HepG2 (cell line): ENCODE measurements around the gene AP5Z1.

ENCODE experiments used
- CTCF ChIP-seq: sonication (generic); formaldehyde crosslinking; IDR thresholded peaks from 2 replicates; pipeline ENCODE4 v1.5.0; 2020; ENCODE audit warnings: mild to moderate bottlenecking, missing genetic modification reagents, moderate library complexity
- EP300 ChIP-seq, 3 experiments: sonication (generic) in 1 of 3; formaldehyde crosslinking in 1 of 3; IDR thresholded peaks; 2 replicates each; pipeline versions ENCODE4 v1.5.1 to v1.6.1; 2011 to 2020; ENCODE audit warnings: low read depth in 2 of 3, low read length in 2 of 3, borderline replicate concordance in 1 of 3, improper control_type of control experiment in 1 of 3, mild to moderate bottlenecking in 1 of 3, missing genetic modification reagents in 1 of 3, moderate library complexity in 1 of 3
- ETV6 ChIP-seq: sonication (generic); formaldehyde crosslinking; conservative IDR thresholded peaks from 2 replicates; pipeline ENCODE4 v1.4.0; 2020; ENCODE audit warnings: missing genetic modification reagents
- TCF12 ChIP-seq, 2 experiments: fragments of 450-650 bp in 1 of 2; sonication (generic) in 1 of 2; formaldehyde crosslinking in 1 of 2; IDR thresholded peaks; 2 replicates each; pipeline versions ENCODE4 v1.6.1 to v1.8.0; 2017 to 2022; ENCODE audit warnings: antibody characterized with exemption in 1 of 2, mild to moderate bottlenecking in 1 of 2, missing genetic modification reagents in 1 of 2, moderate library complexity in 1 of 2

DNA sequence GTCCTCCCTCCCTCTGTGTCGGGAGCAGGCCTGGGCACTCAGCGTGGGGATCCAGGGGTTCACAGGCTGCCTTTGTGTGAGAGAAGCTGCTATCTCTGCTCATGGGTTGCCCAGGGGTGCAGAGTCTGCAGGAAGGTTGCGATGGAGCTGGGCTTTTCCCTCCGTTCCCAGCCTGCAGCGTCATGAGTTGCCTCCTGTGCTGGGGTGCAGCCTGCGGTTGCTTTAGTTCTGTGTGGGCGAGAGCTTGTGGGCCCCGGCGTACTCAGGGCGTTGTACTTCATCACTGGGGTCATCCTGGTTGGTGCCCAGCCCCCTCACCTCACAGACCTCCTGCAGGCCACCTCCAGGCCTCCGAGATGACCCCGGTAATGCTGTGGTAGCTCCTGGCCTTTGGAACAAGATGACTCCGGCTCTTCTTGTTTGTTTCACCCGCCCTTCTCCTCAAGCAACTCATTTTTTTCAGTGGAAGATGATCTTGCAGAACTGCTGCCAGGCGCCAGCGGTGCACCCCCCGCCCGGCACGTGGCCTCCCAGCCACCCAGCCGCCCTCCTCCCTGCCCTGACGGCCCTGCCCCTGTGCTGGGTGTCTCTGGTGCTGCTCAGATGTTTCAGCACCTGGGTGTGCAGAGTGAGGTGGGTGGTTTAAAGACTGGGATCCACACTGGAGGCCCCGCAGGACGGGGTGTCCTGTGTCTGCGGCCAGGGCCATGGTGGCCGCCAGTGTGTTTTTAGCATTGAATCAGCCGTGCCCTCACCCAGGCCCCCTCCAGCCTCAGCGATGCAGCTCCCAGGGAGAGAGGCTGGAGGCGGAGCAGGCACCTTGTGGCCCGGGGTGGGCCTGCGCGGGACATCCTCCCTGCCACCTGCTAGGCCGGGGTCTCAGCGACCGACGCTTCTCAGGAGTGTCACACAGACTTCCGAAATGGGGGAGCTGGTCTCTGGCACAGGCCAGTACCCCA lies 7.2 kb downstream of the AP5Z1 start:
- TF ChIP-seq EP300 (IDR thresholded peaks at IDR 0.05; ENCODE audit: low read depth in 2 of 2, low read length in 2 of 2) (no peak), EP300 (CRISPR knock-in tag; IDR thresholded peaks at IDR 0.05; ENCODE audit: borderline replicate concordance) (no peak), ETV6 (CRISPR knock-in tag) (no peak), TCF12 (IDR thresholded peaks at IDR 0.05) (no peak), TCF12 (CRISPR knock-in tag; IDR thresholded peaks at IDR 0.05) (no peak), CTCF (CRISPR knock-in tag) (no peak)
